ENCODE results near the gene TRNAU1AP. TPM values are rescaled to one million over a fixed set of nuclear protein-coding genes. Genes with fewer than 3 reads are reported as not detected.
"Not testable (repeated sequence)": the region's sequence is repeated elsewhere in the genome, so short reads cannot be mapped to it uniquely, and the experiment has no call there.

The TRNAU1AP gene
- total RNA-seq, 1 donor from 2014 or later: 38.6 TPM

DNA sequence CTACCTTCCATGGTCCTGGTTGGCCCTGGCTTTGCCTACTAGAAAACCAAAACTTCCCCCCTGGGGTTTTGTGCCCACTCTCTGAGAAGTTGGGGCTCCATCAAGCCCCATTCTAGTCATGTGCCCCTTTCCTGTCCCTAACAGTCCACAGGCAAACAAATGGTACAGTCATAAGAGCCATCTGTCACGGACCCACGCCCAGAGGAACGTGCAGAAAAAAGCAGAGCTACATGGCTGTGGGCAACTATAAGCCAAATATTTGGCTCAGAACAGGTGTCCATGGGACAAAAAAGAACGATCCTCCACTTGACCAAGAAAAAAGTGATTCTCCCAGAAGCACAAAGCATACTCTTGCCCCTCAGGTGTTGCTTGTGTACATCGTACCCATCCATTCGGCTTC lies 14.6 kb upstream of the TRNAU1AP start:
- H3K27ac Mint-ChIP-seq: peak overlapping the region; percentile 77
- H3K27me3 Mint-ChIP-seq: no peaks in the 10 kb centered on the region
- no peaks in the 10 kb centered on the region for H3K4me1 Mint-ChIP-seq (ENCODE audit: low read depth)
- TF ChIP-seq, protein P1, sequence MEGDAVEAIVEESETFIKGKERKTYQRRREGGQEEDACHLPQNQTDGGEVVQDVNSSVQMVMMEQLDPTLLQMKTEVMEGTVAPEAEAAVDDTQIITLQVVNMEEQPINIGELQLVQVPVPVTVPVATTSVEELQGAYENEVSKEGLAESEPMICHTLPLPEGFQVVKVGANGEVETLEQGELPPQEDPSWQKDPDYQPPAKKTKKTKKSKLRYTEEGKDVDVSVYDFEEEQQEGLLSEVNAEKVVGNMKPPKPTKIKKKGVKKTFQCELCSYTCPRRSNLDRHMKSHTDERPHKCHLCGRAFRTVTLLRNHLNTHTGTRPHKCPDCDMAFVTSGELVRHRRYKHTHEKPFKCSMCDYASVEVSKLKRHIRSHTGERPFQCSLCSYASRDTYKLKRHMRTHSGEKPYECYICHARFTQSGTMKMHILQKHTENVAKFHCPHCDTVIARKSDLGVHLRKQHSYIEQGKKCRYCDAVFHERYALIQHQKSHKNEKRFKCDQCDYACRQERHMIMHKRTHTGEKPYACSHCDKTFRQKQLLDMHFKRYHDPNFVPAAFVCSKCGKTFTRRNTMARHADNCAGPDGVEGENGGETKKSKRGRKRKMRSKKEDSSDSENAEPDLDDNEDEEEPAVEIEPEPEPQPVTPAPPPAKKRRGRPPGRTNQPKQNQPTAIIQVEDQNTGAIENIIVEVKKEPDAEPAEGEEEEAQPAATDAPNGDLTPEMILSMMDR (IDR thresholded peaks at IDR 0.05; ENCODE audit: unreplicated experiment): no peak
- H3K36me3 Mint-ChIP-seq (ENCODE audit: insufficient read depth): peaks cover 13% of the 10 kb centered on the region
- no peak for DNase-seq (ENCODE audit: low spot score, unreplicated experiment)
- no peak overlapping the region for H3K4me3 Mint-ChIP-seq (ENCODE audit: low read depth)
- no peaks in the 10 kb centered on the region for H3K9me3 Mint-ChIP-seq (ENCODE audit: low read depth)

DNA sequence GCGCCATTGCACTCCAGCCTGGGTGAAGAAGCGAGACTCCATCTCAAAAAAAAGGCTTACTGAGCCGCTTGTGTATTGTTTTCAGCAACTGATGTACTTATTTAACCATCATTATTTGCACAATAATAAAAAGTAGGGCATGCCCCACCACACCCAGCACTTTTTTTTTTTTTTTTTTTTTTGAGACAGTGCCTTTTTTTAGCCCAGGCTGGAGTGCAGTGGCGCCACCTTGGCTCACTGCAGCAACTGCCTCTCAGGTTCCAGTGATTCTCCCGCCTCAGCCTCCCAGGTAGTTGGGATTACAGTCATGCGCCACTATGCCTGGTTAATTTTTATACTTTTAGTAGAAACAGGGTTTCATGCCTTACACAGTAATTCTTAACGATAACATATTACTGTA lies 12.2 kb upstream of the TRNAU1AP start:
- H3K4me3 Mint-ChIP-seq (ENCODE audit: low read depth): no peak overlapping the region
- no peaks in the 10 kb centered on the region for H3K4me1 Mint-ChIP-seq (ENCODE audit: low read depth)
- peaks cover 9% of the 10 kb centered on the region for H3K36me3 Mint-ChIP-seq (ENCODE audit: insufficient read depth)
- no peaks in the 10 kb centered on the region for H3K9me3 Mint-ChIP-seq (ENCODE audit: low read depth)
- no peak for DNase-seq (ENCODE audit: low spot score, unreplicated experiment)
- no peaks in the 10 kb centered on the region for H3K27me3 Mint-ChIP-seq
- H3K27ac Mint-ChIP-seq: no peak overlapping the region
- TF ChIP-seq, protein P1 (IDR thresholded peaks at IDR 0.05; ENCODE audit: unreplicated experiment): no peak

DNA sequence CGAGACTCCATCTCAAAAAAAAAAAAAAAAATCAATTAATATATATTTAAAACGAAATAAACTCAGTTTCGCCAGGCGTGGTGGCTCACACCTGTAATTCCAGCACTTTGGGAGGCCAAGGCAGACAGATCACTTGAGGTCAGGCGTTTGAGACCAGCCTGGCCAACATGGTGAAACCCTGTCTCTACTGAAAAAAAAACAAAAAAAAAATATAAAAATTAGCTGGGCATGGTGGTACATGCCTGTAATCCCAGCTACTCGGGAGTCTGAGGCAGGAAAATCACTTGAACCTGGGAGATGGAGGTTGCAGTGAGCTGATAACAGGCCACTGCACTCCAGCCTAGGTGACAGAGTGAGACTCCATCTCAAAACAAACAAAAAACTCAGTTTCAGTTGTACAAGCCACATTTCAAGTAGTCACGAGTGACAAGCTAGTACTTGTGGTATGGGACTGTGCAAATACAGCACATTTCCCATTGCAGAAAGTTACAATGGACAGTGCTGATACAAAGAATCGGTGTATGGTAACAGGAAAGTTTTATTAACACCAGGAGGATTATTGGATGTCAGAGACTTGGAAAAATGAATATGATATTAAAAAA lies 11.4 kb upstream of the TRNAU1AP start:
- not testable (repeated sequence) for DNase-seq (ENCODE audit: low spot score, unreplicated experiment); H3K4me3 Mint-ChIP-seq (ENCODE audit: low read depth); H3K4me1 Mint-ChIP-seq (ENCODE audit: low read depth); H3K9me3 Mint-ChIP-seq (ENCODE audit: low read depth); H3K36me3 Mint-ChIP-seq (ENCODE audit: insufficient read depth); H3K27me3 Mint-ChIP-seq
- H3K27ac Mint-ChIP-seq: peak overlapping the region; percentile 71

- no peaks in the 10 kb centered on the region for H3K27me3 Mint-ChIP-seq
- no peak overlapping the region for H3K4me3 Mint-ChIP-seq (ENCODE audit: low read depth)
- no peak overlapping the region for H3K27ac Mint-ChIP-seq
- TF ChIP-seq, protein P1 (IDR thresholded peaks at IDR 0.05; ENCODE audit: unreplicated experiment): no peak
- H3K4me1 Mint-ChIP-seq (ENCODE audit: low read depth): no peaks in the 10 kb centered on the region
- H3K9me3 Mint-ChIP-seq (ENCODE audit: low read depth): no peaks in the 10 kb centered on the region
- no peaks in the 10 kb centered on the region for H3K36me3 Mint-ChIP-seq (ENCODE audit: insufficient read depth)
- no peak for DNase-seq (ENCODE audit: low spot score, unreplicated experiment)
These were observed 7.6 kb upstream of the TRNAU1AP start for GRCh38 chr1:28545246-28545628.

DNA sequence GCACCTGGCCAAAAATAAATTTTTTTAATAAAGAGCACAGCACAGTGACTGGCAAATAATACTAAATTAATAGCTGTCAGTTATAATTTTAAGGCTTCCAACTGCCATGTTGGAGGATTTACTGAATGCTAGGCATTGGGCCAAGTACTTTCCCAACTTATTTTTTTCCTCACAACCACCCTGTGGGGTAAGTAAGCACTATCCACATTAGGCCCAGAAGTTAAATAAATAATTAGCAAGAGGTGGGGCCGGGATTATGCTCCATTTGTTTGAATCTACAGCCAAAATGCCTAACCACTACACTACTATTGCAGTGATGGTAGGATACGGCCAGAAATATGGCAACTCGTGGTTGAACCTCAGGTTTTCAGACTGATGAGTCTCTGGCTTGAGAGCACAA lies 4.6 kb upstream of the TRNAU1AP start:
- H3K27me3 Mint-ChIP-seq: no peaks in the 10 kb centered on the region
- H3K9me3 Mint-ChIP-seq (ENCODE audit: low read depth): no peaks in the 10 kb centered on the region
- no peak for DNase-seq (ENCODE audit: low spot score, unreplicated experiment)
- no peak overlapping the region for H3K27ac Mint-ChIP-seq
- TF ChIP-seq, protein P1 (IDR thresholded peaks at IDR 0.05; ENCODE audit: unreplicated experiment): no peak
- peaks cover 2% of the 10 kb centered on the region for H3K4me1 Mint-ChIP-seq (ENCODE audit: low read depth)
- no peak overlapping the region for H3K4me3 Mint-ChIP-seq (ENCODE audit: low read depth)
- no peaks in the 10 kb centered on the region for H3K36me3 Mint-ChIP-seq (ENCODE audit: insufficient read depth)

- no peak for DNase-seq (ENCODE audit: low spot score, unreplicated experiment)
- TF ChIP-seq, protein P1 (IDR thresholded peaks at IDR 0.05; ENCODE audit: unreplicated experiment): no peak
- no peak overlapping the region for H3K4me3 Mint-ChIP-seq (ENCODE audit: low read depth)
- H3K36me3 Mint-ChIP-seq (ENCODE audit: insufficient read depth): peaks cover 4% of the 10 kb centered on the region
- H3K27ac Mint-ChIP-seq: no peak overlapping the region
- no peaks in the 10 kb centered on the region for H3K9me3 Mint-ChIP-seq (ENCODE audit: low read depth)
- peaks cover 4% of the 10 kb centered on the region for H3K4me1 Mint-ChIP-seq (ENCODE audit: low read depth)
- H3K27me3 Mint-ChIP-seq: no peaks in the 10 kb centered on the region
These were observed 1.5 kb upstream of the TRNAU1AP start for GRCh38 chr1:28551381-28551780.

Measured in progenitor cell of endocrine pancreas (in vitro differentiated cells).